ENCODE results near the gene SNX11. TPM values are rescaled to one million over a fixed set of nuclear protein-coding genes. Genes with fewer than 3 reads are reported as not detected.
"Not testable (repeated sequence)": the region's sequence is repeated elsewhere in the genome, so short reads cannot be mapped to it uniquely, and the experiment has no call there.

The SNX11 gene
- total and polyA plus RNA-seq, 9 of the 15 experiments (the other 6 are each of a cell fraction or from before 2014, with no cell fraction given), result 12.4 to 24.0 (median 16.8) TPM

DNA sequence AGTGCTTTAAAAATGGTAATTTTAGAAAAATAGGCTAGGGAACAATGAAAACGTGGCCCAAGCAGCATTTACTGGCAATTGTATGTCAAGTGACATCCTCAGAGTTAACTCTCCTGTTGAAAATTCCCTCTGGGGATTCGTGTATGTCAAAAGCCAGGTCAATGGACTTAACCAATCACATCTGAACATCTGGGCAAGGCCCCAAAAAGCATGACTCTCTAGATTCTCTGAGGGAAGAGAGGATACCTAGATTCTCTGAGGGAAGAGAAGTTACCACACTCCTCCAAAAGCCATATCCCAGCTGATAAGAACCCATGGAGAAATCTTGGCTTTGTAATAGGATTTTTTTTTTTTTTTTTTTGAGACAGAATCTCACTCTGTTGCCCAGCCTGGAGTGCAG, 35.9 kb upstream of the SNX11 start:
- ATAC-seq, result no peak
- Histone ChIP-seq H3K27me3 (ENCODE audit: control insufficient read depth in 2 of 2, insufficient read depth in 2 of 2, low read length in 2 of 2) (no peaks in the 10 kb centered on the region), H3K4me3 (no peak overlapping the region), H2AFZ (ENCODE audit: low read depth, low read length) (no peak overlapping the region), H3K27ac (ENCODE audit: extremely low read depth, low read depth, low read length) (no peak overlapping the region), H3K9me1 (ENCODE audit: control insufficient read depth, insufficient read depth, low read length) (no peaks in the 10 kb centered on the region), H3K9me3 (replicated peaks; ENCODE audit: control insufficient read depth, insufficient read depth, low read depth, low read length) (no peaks in the 10 kb centered on the region), H3K9ac (ENCODE audit: insufficient read depth in 1 of 2, low read depth in 2 of 2, low read length in 2 of 2) (no peak overlapping the region), H3K79me2 (ENCODE audit: control insufficient read depth, insufficient read depth, low read length) (no peaks in the 10 kb centered on the region), H4K20me1 (replicated peaks; ENCODE audit: control insufficient read depth, insufficient read depth, low read length) (no peaks in the 10 kb centered on the region), H3K4me2 (ENCODE audit: insufficient read depth, low read length) (no peak overlapping the region), H3K36me3 (ENCODE audit: control insufficient read depth, insufficient read depth, low read length) (peaks cover 77% of the 10 kb centered on the region), H3K4me1 (replicated peaks in 1 of 2; ENCODE audit: control insufficient read depth in 2 of 2, insufficient read depth in 2 of 2, low read length in 2 of 2) (no peaks in the 10 kb centered on the region)
- no TSS peak for BruUV-seq (replicated peaks)
- 28% methylated on average over 2 of the region's 2 CpGs for WGBS (ENCODE audit: insufficient coverage, low coverage, missing lambda C conversion rate)
- in situ Hi-C loops (cut with MboI), result no loop called here
- intact Hi-C loops (cut with micrococcal nuclease), result no loop called here
- DNase-seq (ENCODE audit: extremely low read depth in 1 of 4, low spot score in 3 of 4), result no peak
- ChIA-PET POLR2A (interaction anchor here (0.6 to 1.6 kb wide), 4 partner anchors 12 to 53 kb away, joined by 3 to 7 read pairs (median 4); no protein-coding TSS in a partner anchor), CTCF (ENCODE audit: low intra/inter-chr PET ratio) (no interaction called here)
- no peak for FAIRE-seq
- no peak for TF ChIP-seq ZNF830 (CRISPR knock-in tag; IDR thresholded peaks at IDR 0.05)

DNA sequence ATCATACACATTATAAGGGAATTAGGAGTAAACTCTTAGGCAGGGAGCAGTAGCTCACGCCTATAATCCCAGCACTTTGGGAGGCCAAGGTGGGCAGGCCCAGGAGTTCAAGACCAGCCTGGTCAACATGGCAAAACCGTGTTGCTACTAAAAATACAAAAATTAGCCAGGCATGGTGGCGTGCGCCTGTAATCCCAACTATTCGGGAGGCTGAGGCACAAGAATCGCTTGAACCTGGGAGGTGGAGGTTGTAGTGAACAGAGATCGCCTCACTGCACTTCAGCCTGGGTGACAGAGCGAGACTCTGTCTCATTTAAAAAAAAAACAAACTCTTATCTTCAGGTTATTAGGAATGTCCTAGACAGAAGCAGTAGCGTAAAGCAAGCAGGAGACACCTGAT, 34.8 kb upstream of the SNX11 start:
- H3K9me3 ChIP-seq (replicated peaks; ENCODE audit: control insufficient read depth, insufficient read depth, low read depth, low read length); H3K27ac ChIP-seq (ENCODE audit: extremely low read depth, low read depth, low read length); in situ Hi-C loops (cut with MboI); BruUV-seq (replicated peaks); H3K79me2 ChIP-seq (ENCODE audit: control insufficient read depth, insufficient read depth, low read length); H3K4me3 ChIP-seq; H3K9ac ChIP-seq (ENCODE audit: insufficient read depth in 1 of 2, low read depth in 2 of 2, low read length in 2 of 2); FAIRE-seq; ATAC-seq; intact Hi-C loops (cut with micrococcal nuclease); H2AFZ ChIP-seq (ENCODE audit: low read depth, low read length); H3K4me1 ChIP-seq (replicated peaks in 1 of 2; ENCODE audit: control insufficient read depth in 2 of 2, insufficient read depth in 2 of 2, low read length in 2 of 2); H3K27me3 ChIP-seq (ENCODE audit: control insufficient read depth in 2 of 2, insufficient read depth in 2 of 2, low read length in 2 of 2); DNase-seq (ENCODE audit: extremely low read depth in 1 of 4, low spot score in 3 of 4); H4K20me1 ChIP-seq (replicated peaks; ENCODE audit: control insufficient read depth, insufficient read depth, low read length); H3K4me2 ChIP-seq (ENCODE audit: insufficient read depth, low read length); H3K9me1 ChIP-seq (ENCODE audit: control insufficient read depth, insufficient read depth, low read length): not testable (repeated sequence)
- ChIA-PET CTCF (ENCODE audit: low intra/inter-chr PET ratio) (interaction anchor here (1.4 to 3.4 kb wide), 2 partner anchors 47 to 126 kb away, joined by 3 to 54 read pairs; no protein-coding TSS in a partner anchor), POLR2A (interaction anchor here (1.6 kb wide), 1 partner anchor 14 kb away, joined by 7 read pairs; no protein-coding TSS in a partner anchor)
- peaks cover 73% of the 10 kb centered on the region for H3K36me3 ChIP-seq (ENCODE audit: control insufficient read depth, insufficient read depth, low read length)
- 91% methylated on average over 9 of the region's 9 CpGs for whole genome bisulfite sequencing (ENCODE audit: insufficient coverage, low coverage, missing lambda C conversion rate)

DNA sequence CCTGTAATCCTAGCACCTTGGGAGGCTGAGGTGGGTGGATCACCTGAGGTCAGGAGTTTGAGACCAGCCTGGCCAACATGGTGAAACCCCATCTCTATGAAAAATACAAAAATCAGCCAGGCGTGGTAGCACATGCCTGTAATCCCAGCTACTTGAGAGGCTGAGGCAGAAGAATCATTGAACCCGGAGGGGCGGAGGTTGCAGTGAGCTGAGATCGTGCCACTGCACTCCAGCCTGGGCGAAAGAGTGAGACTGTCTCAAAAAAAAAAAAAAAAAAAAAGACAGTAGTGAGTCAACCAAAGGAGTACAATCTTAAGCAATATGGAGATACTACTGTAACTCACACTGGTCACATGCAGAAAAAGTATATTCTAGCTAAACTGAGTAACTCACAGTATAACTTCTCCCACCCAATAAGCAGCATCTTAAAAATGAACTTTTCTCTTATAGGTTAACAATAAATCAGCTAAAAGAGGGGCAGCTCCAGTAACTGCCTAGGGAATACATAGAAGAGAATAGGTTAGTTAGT, 33.9 kb upstream of the SNX11 start:
- POLR2A ChIA-PET, result interaction anchor here (0.8 to 1.6 kb wide), 2 partner anchors 15 to 34 kb away, joined by 3 to 7 read pairs; partner anchors contain the start of gene SNX11
- BruUV-seq (replicated peaks); H3K9me1 ChIP-seq (ENCODE audit: control insufficient read depth, insufficient read depth, low read length): not testable (repeated sequence)

More for the DNA sequence above, 33.9 kb upstream of the SNX11 start:
- H3K4me2 ChIP-seq (ENCODE audit: insufficient read depth, low read length); H3K79me2 ChIP-seq (ENCODE audit: control insufficient read depth, insufficient read depth, low read length); H3K9me3 ChIP-seq (replicated peaks; ENCODE audit: control insufficient read depth, insufficient read depth, low read depth, low read length); DNase-seq (ENCODE audit: extremely low read depth in 1 of 4, low spot score in 3 of 4); H3K27me3 ChIP-seq (ENCODE audit: control insufficient read depth in 2 of 2, insufficient read depth in 2 of 2, low read length in 2 of 2); H4K20me1 ChIP-seq (replicated peaks; ENCODE audit: control insufficient read depth, insufficient read depth, low read length); in situ Hi-C loops (cut with MboI); FAIRE-seq; H3K27ac ChIP-seq (ENCODE audit: extremely low read depth, low read depth, low read length); H2AFZ ChIP-seq (ENCODE audit: low read depth, low read length); H3K4me3 ChIP-seq; H3K9ac ChIP-seq (ENCODE audit: insufficient read depth in 1 of 2, low read depth in 2 of 2, low read length in 2 of 2); ATAC-seq; H3K4me1 ChIP-seq (replicated peaks in 1 of 2; ENCODE audit: control insufficient read depth in 2 of 2, insufficient read depth in 2 of 2, low read length in 2 of 2): not testable (repeated sequence)
- intact Hi-C loops (cut with micrococcal nuclease), result loop anchor here (1.0 kb wide), 1 partner anchor 47 kb away; no protein-coding TSS in a partner anchor
- H3K36me3 ChIP-seq (ENCODE audit: control insufficient read depth, insufficient read depth, low read length), result peaks cover 67% of the 10 kb centered on the region
- CTCF ChIA-PET (ENCODE audit: low intra/inter-chr PET ratio), result interaction anchor here (0.5 to 3.4 kb wide), 4 partner anchors 48 to 228 kb away, joined by 3 to 54 read pairs (median 5); no protein-coding TSS in a partner anchor
- 85% methylated on average over 3 of the region's 5 CpGs for WGBS (ENCODE audit: insufficient coverage, low coverage, missing lambda C conversion rate)

All from K562 (cell line).